Esophagus muscularis mucosa (tissue), 4 donors: Measurements from ENCODE around the gene PODNL1.
"Not testable (repeated sequence)": the region's sequence is repeated elsewhere in the genome, so short reads cannot be mapped to it uniquely, and the experiment has no call there.

Source experiments
- CTCF ChIP-seq, 3 experiments: fragments of 200-600 bp in 2 of 3; fragments of 450-650 bp in 1 of 3; sonication (generic) in 2 of 3; IDR thresholded peaks; one replicate each; pipeline ENCODE4 v1.5.1; 2017 to 2019; ENCODE audit warnings: antibody characterized with exemption in 3 of 3, mild to moderate bottlenecking in 2 of 3, moderate library complexity in 1 of 3
- EP300 ChIP-seq: sonication (generic); formaldehyde crosslinking; IDR thresholded peaks from one replicate; pipeline ENCODE4 v1.6.1; 2017; ENCODE audit warnings: antibody characterized with exemption
- POLR2A ChIP-seq: fragments of 450-650 bp; IDR thresholded peaks from one replicate; pipeline ENCODE4 v1.6.1; 2017; ENCODE audit warnings: antibody characterized with exemption, moderate library complexity, mild to moderate bottlenecking, low read depth
- POLR2AphosphoS5 ChIP-seq, 2 donors: sonication (generic); formaldehyde crosslinking; IDR thresholded peaks; one replicate each; pipeline ENCODE4 v1.6.1; 2017; ENCODE audit warnings: antibody characterized with exemption in 2 of 2

GRCh38 chr19:13922118-13922517, 16.1 kb downstream of the PODNL1 start:
- TF ChIP-seq CTCF (IDR thresholded peaks at IDR 0.05); POLR2A; POLR2AphosphoS5 (IDR thresholded peaks at IDR 0.05); EP300: not testable (repeated sequence)
